PC-9 (cell line): ENCODE results near the gene SRPK2. TPM values are rescaled to one million over a fixed set of nuclear protein-coding genes. Genes with fewer than 3 reads are reported as not detected.
"Not testable (repeated sequence)": the region's sequence is repeated elsewhere in the genome, so short reads cannot be mapped to it uniquely, and the experiment has no call there.

Source experiments
- Bru-seq: library from RNA; stranded (reverse); fragments of 400-500 nt; gene quantifications from one replicate; lab custom pipeline; 2021; lab: Mats Ljungman, UMichigan
- BruChase-seq, 2 experiments: library from RNA; stranded (reverse); fragments of 400-500 nt; gene quantifications; one replicate each; lab custom pipeline; 2021; lab: Mats Ljungman, UMichigan
- BruUV-seq: library from RNA; stranded (reverse); fragments of 400-500 nt; replicated peaks from 2 replicates; lab custom pipeline; 2021; lab: Mats Ljungman, UMichigan
- CTCF ChIA-PET: fragments of 300-600 bp; sonication (Branson Sonifier 250); formaldehyde crosslinking; loops from one replicate; lab custom pipeline; 2022; ENCODE audit warnings: antibody characterized with exemption; lab: Charles Lee
- POLR2A ChIA-PET: fragments of 300-600 bp; sonication (Branson Sonifier 250); formaldehyde crosslinking; loops from one replicate; lab custom pipeline; 2022; ENCODE audit warnings: antibody characterized with exemption; ENCODE audit not compliant: unreplicated experiment; lab: Charles Lee
- DNase-seq, 2 experiments: peaks; one replicate each; pipeline versions ENCODE4 v3.0.0 to v3.0.0-alpha.2; 2015 to 2022; ENCODE audit warnings: mixed read lengths in 1 of 2
- H2AFZ ChIP-seq: fragments of 200-600 bp; sonication (generic); 2 replicates; pipeline ENCODE4 v1.8.1; 2017; ENCODE audit warnings: antibody characterized with exemption
- H3F3A ChIP-seq: fragments of 200-600 bp; sonication (generic); 2 replicates; pipeline ENCODE4 v1.8.1; 2017; ENCODE audit warnings: antibody characterized with exemption, mild to moderate bottlenecking, low read depth; ENCODE audit not compliant: insufficient read depth
- H3K27ac ChIP-seq: fragments of 200-600 bp; sonication (generic); 2 replicates; pipeline ENCODE4 v1.6.1; 2016; ENCODE audit warnings: mixed run types
- H3K27me3 ChIP-seq: fragments of 200-600 bp; sonication (generic); 2 replicates; pipeline ENCODE4 v1.6.1; 2016; ENCODE audit warnings: low read depth, mixed run types; ENCODE audit not compliant: insufficient read depth
- H3K36me3 ChIP-seq: fragments of 200-600 bp; sonication (generic); 2 replicates; pipeline ENCODE4 v1.6.1; 2016; ENCODE audit warnings: low read depth, mixed run types
- H3K4me1 ChIP-seq: fragments of 200-600 bp; sonication (generic); replicated peaks from 2 replicates; pipeline ENCODE4 v1.6.1; 2016; ENCODE audit warnings: mixed run types; ENCODE audit not compliant: insufficient read depth
- H3K4me2 ChIP-seq: fragments of 200-600 bp; sonication (generic); 2 replicates; pipeline ENCODE4 v1.6.1; 2017; ENCODE audit warnings: mixed run types
- H3K4me3 ChIP-seq: fragments of 200-600 bp; sonication (generic); 2 replicates; pipeline ENCODE4 v1.6.1; 2016; ENCODE audit warnings: mixed run types
- H3K79me2 ChIP-seq: fragments of 200-600 bp; sonication (generic); 2 replicates; pipeline ENCODE4 v1.6.1; 2017; ENCODE audit warnings: low read depth, mixed run types
- H3K9me2 ChIP-seq: fragments of 200-600 bp; sonication (generic); 2 replicates; pipeline ENCODE4 v1.8.1; 2017; ENCODE audit warnings: mild to moderate bottlenecking; ENCODE audit not compliant: insufficient read depth
- H3K9me3 ChIP-seq: fragments of 200-600 bp; sonication (generic); 2 replicates; pipeline ENCODE4 v1.8.1; 2016; ENCODE audit warnings: low read depth; ENCODE audit not compliant: insufficient read depth
- H4K20me1 ChIP-seq: fragments of 200-600 bp; sonication (generic); 2 replicates; pipeline ENCODE4 v1.8.1; 2017; ENCODE audit not compliant: insufficient read depth
- EZH2 ChIP-seq: fragments of 200-600 bp; sonication (generic); IDR thresholded peaks from 2 replicates; pipeline ENCODE4 v1.8.0; 2017; ENCODE audit warnings: antibody characterized with exemption, low read depth
- intact Hi-C: fragments of 100-400 bp; cut with micrococcal nuclease; formaldehyde crosslinking; loops from one replicate; pipeline ENCODE4 v1.10.0; 2022; ENCODE audit not compliant: unreplicated experiment
- long read RNA-seq: library from polyadenylated mRNA; stranded (forward); transcript quantifications from one replicate; pipeline ENCODE4 v2.0.0, GENCODE V29; 2022
- total RNA-seq: library from RNA; stranded (reverse); gene quantifications from 2 replicates; pipeline ENCODE4 v1.2.3, GENCODE V29; 2021
- TF ChIP-seq, protein P1 (sequence below): fragments of 200-600 bp; sonication (generic); conservative IDR thresholded peaks from 2 replicates; pipeline ENCODE4 v1.6.1; 2017; ENCODE audit warnings: mixed run types, antibody characterized with exemption, mild to moderate bottlenecking, moderate library complexity

SRPK2 gene
- total RNA-seq: 60.6 and 66.0 TPM in 2 replicates
- Bru-seq, nascent RNA: percentile 90 among the genes with signal in this experiment
- BruChase-seq, experiment 1, labeled RNA remaining after a 2-hour chase: percentile 88 among the genes with signal in this experiment
- BruChase-seq, experiment 2, labeled RNA remaining after a 6-hour chase: percentile 73 among the genes with signal in this experiment
- long read RNA-seq, transcript SRPK2-202 (16 exons, 3,650 nt): major isoform, 14 of 44 reads
- long read RNA-seq, partial matches to known transcripts: 6 of 44 reads
- long read RNA-seq, other reads (novel, unspliced or antisense): 23 of 44 reads

DNA sequence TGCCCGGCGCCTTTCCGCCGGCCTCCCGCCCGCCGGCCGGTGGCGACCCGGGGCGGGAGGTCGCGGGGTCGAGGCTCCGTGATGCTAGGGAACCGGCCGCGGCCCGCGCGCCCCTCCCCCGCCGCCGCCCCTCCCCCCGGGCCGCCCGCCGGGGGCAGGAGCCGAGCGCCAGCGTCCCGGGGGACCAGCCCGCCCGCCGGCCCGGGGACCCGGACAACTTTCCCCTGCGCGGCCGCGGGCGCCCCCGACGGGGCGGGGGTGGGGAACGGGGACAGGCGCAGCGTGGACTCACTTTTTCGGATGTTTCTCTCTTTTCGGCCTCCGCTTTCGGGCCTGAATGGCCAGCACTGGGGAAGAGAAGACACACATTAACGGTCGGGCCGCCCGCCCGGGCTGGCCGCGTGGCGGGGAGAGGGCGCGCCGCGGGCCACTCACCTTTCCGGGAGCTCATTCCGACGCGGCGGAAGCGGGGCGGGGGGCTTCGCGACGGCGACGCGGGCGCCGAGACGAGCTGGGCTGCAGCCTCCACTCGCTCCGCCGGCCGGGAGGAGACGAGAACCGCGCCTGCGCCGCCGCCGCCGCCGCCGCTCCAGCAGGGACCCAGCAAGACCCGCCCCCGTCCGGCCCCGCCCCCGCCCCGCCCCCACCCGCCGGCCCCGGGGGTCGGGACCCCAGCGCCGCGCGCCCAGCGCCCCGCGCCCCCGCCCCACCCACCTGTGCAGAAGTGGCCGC is at the start of gene SRPK2:
TSS of gene SRPK2 (minus strand) at position 566 of the 732 bp plus-strand sequence.
- TF ChIP-seq, protein P1, sequence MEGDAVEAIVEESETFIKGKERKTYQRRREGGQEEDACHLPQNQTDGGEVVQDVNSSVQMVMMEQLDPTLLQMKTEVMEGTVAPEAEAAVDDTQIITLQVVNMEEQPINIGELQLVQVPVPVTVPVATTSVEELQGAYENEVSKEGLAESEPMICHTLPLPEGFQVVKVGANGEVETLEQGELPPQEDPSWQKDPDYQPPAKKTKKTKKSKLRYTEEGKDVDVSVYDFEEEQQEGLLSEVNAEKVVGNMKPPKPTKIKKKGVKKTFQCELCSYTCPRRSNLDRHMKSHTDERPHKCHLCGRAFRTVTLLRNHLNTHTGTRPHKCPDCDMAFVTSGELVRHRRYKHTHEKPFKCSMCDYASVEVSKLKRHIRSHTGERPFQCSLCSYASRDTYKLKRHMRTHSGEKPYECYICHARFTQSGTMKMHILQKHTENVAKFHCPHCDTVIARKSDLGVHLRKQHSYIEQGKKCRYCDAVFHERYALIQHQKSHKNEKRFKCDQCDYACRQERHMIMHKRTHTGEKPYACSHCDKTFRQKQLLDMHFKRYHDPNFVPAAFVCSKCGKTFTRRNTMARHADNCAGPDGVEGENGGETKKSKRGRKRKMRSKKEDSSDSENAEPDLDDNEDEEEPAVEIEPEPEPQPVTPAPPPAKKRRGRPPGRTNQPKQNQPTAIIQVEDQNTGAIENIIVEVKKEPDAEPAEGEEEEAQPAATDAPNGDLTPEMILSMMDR: no peak
- TF ChIP-seq EZH2: no peak
- Histone ChIP-seq H3K27ac (no peak within 1 kb of the TSS), H3K4me3 (peak within 1 kb of the TSS; percentile 76), H3K27me3 (no peaks in the 10 kb centered on the region), H4K20me1 (peaks cover 10% of the 10 kb centered on the region; the same call in 1 of the 2 replicates), H3K36me3 (no peaks in the 10 kb centered on the region), H3K4me1 (peaks cover 11% of the 10 kb centered on the region), H3K79me2 (peaks cover 25% of the 10 kb centered on the region), H3K9me2 (no peaks in the 10 kb centered on the region), H2AFZ (peak within 1 kb of the TSS; percentile 98), H3K4me2 (peak within 1 kb of the TSS; percentile 87), H3K9me3 (no peaks in the 10 kb centered on the region), H3F3A (peaks cover 13% of the 10 kb centered on the region; the same call in 1 of the 2 replicates)
- CTCF ChIA-PET: no interaction called here
- intact Hi-C loops: loop anchor here (2.0 to 5.0 kb wide), 2 partner anchors 406 to 446 kb away; no protein-coding TSS in a partner anchor
- POLR2A ChIA-PET: interaction anchor here (0.6 to 0.7 kb wide), 2 partner anchors 206 to 375 kb away, joined by 4 to 10 read pairs; no protein-coding TSS in a partner anchor
- BruUV-seq: no TSS peak
- peak; percentile 36 to 80 for DNase-seq

DNA sequence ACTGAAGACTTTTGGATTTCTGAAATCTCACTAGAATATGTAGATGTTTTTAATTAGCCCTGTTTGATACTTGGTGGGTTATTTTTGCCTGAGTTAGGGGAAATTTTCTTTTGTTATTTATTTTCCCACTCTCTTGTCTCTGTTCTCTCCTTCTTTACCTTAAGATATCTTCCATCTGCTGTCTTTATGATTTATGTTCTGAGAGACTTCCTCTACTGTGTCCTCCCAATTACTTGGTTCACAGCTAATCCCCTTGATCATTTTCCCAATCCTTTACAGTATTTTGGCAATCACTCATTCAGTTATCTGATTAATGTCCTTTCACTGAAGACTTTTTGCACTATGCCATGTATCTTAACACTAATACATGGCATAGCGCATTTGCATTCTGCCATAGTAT is 49.5 kb upstream of the SRPK2 start:
- no TSS peak for BruUV-seq
- DNase-seq: no peak
- Histone ChIP-seq H3K9me2 (no peaks in the 10 kb centered on the region), H3F3A (peaks cover 21% of the 10 kb centered on the region; the same call in 1 of the 2 replicates), H3K9me3 (no peaks in the 10 kb centered on the region), H3K4me3 (no peak overlapping the region), H3K27ac (peak overlapping the region; percentile 82), H3K4me2 (peak overlapping the region; percentile 75), H3K36me3 (no peaks in the 10 kb centered on the region), H3K4me1 (peaks cover 22% of the 10 kb centered on the region), H2AFZ (0 out of 2 replicates have a peak overlapping the region, but pooled peaks have one; percentile 77), H4K20me1 (no peaks in the 10 kb centered on the region), H3K79me2 (no peaks in the 10 kb centered on the region), H3K27me3 (no peaks in the 10 kb centered on the region)
- POLR2A ChIA-PET: interaction anchor here (0.5 to 0.6 kb wide), 2 partner anchors 170 to 494 kb away, joined by 3 to 4 read pairs; no protein-coding TSS in a partner anchor
- CTCF ChIA-PET: interaction anchor here (1.3 kb wide), 1 partner anchor 16 kb away, joined by 3 read pairs; no protein-coding TSS in a partner anchor
- intact Hi-C loops: loop anchor here (2.0 kb wide), 1 partner anchor 425 kb away; no protein-coding TSS in a partner anchor
- TF ChIP-seq EZH2: no peak
- TF ChIP-seq, protein P1: no peak

DNA sequence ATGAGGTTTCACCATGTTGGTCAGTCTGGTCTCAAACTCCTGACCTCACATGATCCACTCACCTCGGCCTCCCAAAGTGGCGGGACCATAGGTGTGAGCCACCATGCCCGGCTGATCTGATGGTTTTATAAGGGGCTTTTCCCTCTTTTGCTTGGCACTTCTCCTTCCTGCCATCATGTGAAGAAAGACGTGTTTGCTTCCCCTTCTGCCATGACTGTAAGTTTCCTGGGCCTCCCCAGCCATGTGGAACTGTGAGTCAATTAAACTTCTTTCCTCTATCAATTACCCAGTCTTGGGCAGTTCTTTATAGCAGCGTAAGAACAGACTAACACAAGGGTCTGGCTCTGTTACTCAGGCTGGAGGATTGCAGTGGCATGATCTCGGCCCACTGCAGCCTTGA is 48.6 kb upstream of the SRPK2 start:
- H3K4me3 ChIP-seq, BruUV-seq, H3K79me2 ChIP-seq, H3K9me3 ChIP-seq, H2AFZ ChIP-seq, H3K27me3 ChIP-seq, H3K9me2 ChIP-seq, H3K36me3 ChIP-seq, H3K27ac ChIP-seq, POLR2A ChIA-PET, H3K4me2 ChIP-seq, intact Hi-C loops, DNase-seq, H4K20me1 ChIP-seq: not testable (repeated sequence)
- Histone ChIP-seq H3F3A (peaks cover 21% of the 10 kb centered on the region; the same call in 1 of the 2 replicates), H3K4me1 (peaks cover 22% of the 10 kb centered on the region)
- CTCF ChIA-PET: interaction anchor here (0.7 kb wide), 1 partner anchor 85 kb away, joined by 6 read pairs; the partner anchor contains the start of gene PUS7
